K562 (cell line): ENCODE data around the gene MAD2L1. TPM values are rescaled to one million over a fixed set of nuclear protein-coding genes. Genes with fewer than 3 reads are reported as not detected.

Experiments used
- ATAC-seq: fragments of 200-7000 bp; cut with Tn5 transposase; 3 replicates; pipeline ENCODE4 v1.9.1; 2020; ENCODE audit warnings: moderate library complexity
- BruUV-seq: library from RNA; stranded (reverse); fragments of 400-500 nt; replicated peaks from 2 replicates; lab custom pipeline; 2021; lab: Mats Ljungman, UMichigan
- CTCF ChIA-PET: fragments of 300-600 bp; formaldehyde crosslinking; extraction: SDS; loops from one replicate; lab custom pipeline; 2021; ENCODE audit warnings: low intra/inter-chr PET ratio; lab: Yijun Ruan, JAX
- POLR2A ChIA-PET: fragments of 300-600, 350-650 bp; sonication (Branson Sonifier 250); formaldehyde crosslinking; extraction: SDS; loops from one replicate; lab custom pipeline; 2021; ENCODE audit warnings: antibody characterized with exemption, inconsistent platforms; lab: Yijun Ruan, JAX
- DNase-seq, 4 experiments: peaks; one replicate each; pipeline versions ENCODE4 v3.0.0 to v3.0.0-alpha.2; 2011 to 2018; ENCODE audit warnings: low spot score in 3 of 4, mixed read lengths in 3 of 4; ENCODE audit errors: extremely low read depth in 1 of 4
- FAIRE-seq: peaks from 2 replicates; lab custom pipeline; 2011; peaks lifted over from hg19 to GRCh38; lab: Jason Lieb, UNC
- H2AFZ ChIP-seq: 2 replicates; pipeline ENCODE4 v1.6.0; 2011; ENCODE audit warnings: low read depth, low read length, control low read depth, inconsistent platforms
- H3K27ac ChIP-seq: fragments of 200-600 bp; 3 replicates; pipeline ENCODE4 v1.8.0; 2011; ENCODE audit warnings: low read depth, mild to moderate bottlenecking, control low read depth, inconsistent platforms, low read length, moderate library complexity, mixed read lengths; ENCODE audit errors: extremely low read depth
- H3K27me3 ChIP-seq, 2 experiments: fragments of 300-600 bp in 1 of 2; 2 replicates in 1 of 2; 3 replicates in 1 of 2; pipeline versions ENCODE4 v1.6.0 to v1.8.0; 2011; ENCODE audit warnings: inconsistent platforms in 2 of 2, low read length in 2 of 2, mild to moderate bottlenecking in 1 of 2, mixed read lengths in 1 of 2, moderate library complexity in 1 of 2; ENCODE audit not compliant: control insufficient read depth in 2 of 2, insufficient read depth in 2 of 2
- H3K36me3 ChIP-seq: fragments of 300-600 bp; 3 replicates; pipeline ENCODE4 v1.8.0; 2011; ENCODE audit warnings: mild to moderate bottlenecking, low read length, inconsistent platforms; ENCODE audit not compliant: control insufficient read depth, insufficient read depth
- H3K4me1 ChIP-seq, 2 experiments: fragments of 200-600 bp in 1 of 2; replicated peaks in 1 of 2; 2 replicates in 1 of 2; 3 replicates in 1 of 2; pipeline versions ENCODE4 v1.5.1 to v1.8.0; 2011; ENCODE audit warnings: inconsistent platforms in 2 of 2, low read length in 2 of 2, mild to moderate bottlenecking in 1 of 2, mixed read lengths in 1 of 2, moderate library complexity in 1 of 2; ENCODE audit not compliant: control insufficient read depth in 2 of 2, insufficient read depth in 2 of 2
- H3K4me2 ChIP-seq: 2 replicates; pipeline ENCODE4 v1.6.1; 2011; ENCODE audit warnings: low read length, control low read depth, inconsistent platforms, mixed read lengths; ENCODE audit not compliant: insufficient read depth
- H3K4me3 ChIP-seq: fragments of 200-600 bp; sonication (generic), shearing (Covaris generic); 2 replicates; pipeline ENCODE4 v1.5.1; 2016; ENCODE audit warnings: control low read depth, inconsistent platforms
- H3K79me2 ChIP-seq: fragments of 200-600 bp; 3 replicates; pipeline ENCODE4 v1.8.0; 2011; ENCODE audit warnings: low read length, inconsistent platforms; ENCODE audit not compliant: control insufficient read depth, insufficient read depth
- H3K9ac ChIP-seq, 2 experiments: 2 replicates each; pipeline versions ENCODE4 v1.6.0 to v1.6.1; 2011; ENCODE audit warnings: low read depth in 2 of 2, low read length in 2 of 2, control low read depth in 1 of 2, inconsistent platforms in 1 of 2, mild to moderate bottlenecking in 1 of 2, mixed read lengths in 1 of 2; ENCODE audit not compliant: insufficient read depth in 1 of 2
- H3K9me1 ChIP-seq: one replicate; pipeline ENCODE4 v1.6.0; 2011; ENCODE audit warnings: inconsistent platforms, mild to moderate bottlenecking, low read length, moderate library complexity; ENCODE audit not compliant: control insufficient read depth, insufficient read depth
- H3K9me3 ChIP-seq: replicated peaks from 2 replicates; pipeline ENCODE4 v1.5.1; 2011; ENCODE audit warnings: low read depth, low read length, inconsistent platforms; ENCODE audit not compliant: control insufficient read depth, insufficient read depth
- H4K20me1 ChIP-seq: replicated peaks from 2 replicates; pipeline ENCODE4 v1.6.1; 2011; ENCODE audit warnings: low read length, inconsistent platforms, mixed read lengths; ENCODE audit not compliant: control insufficient read depth, insufficient read depth
- ELF1 ChIP-seq: fragments of 200-800 bp; sonication (Bioruptor generic); IDR thresholded peaks from 2 replicates; pipeline ENCODE4 v1.6.1; 2016; ENCODE audit warnings: missing genetic modification characterization, missing compliant biosample characterization
- ETS2 ChIP-seq: IDR thresholded peaks from 2 replicates; pipeline ENCODE4 v1.6.1; 2016; ENCODE audit warnings: borderline replicate concordance, missing genetic modification characterization, mild to moderate bottlenecking, moderate library complexity, missing compliant biosample characterization; ENCODE audit not compliant: poor library complexity, severe bottlenecking
- GABPB2 ChIP-seq: fragments of 250-450 bp; sonication (Bioruptor Pico); conservative IDR thresholded peaks from 2 replicates; pipeline ENCODE4 v1.5.1; 2021; ENCODE audit warnings: mild to moderate bottlenecking
- HMG20B ChIP-seq: fragments of 250-450 bp; sonication (Bioruptor Pico); IDR thresholded peaks from 2 replicates; pipeline ENCODE4 v1.5.0; 2021; ENCODE audit warnings: mild to moderate bottlenecking
- NFATC3 ChIP-seq: fragments of 450-650 bp; IDR thresholded peaks from 2 replicates; pipeline ENCODE4 v1.6.1; 2017; ENCODE audit warnings: mild to moderate bottlenecking
- PML ChIP-seq: IDR thresholded peaks from 2 replicates; pipeline ENCODE4 v1.6.1; 2012; ENCODE audit warnings: low read length, inconsistent platforms
- POLR3A ChIP-seq: IDR thresholded peaks from 2 replicates; pipeline ENCODE4 v1.6.1; 2011; ENCODE audit warnings: borderline replicate concordance, mild to moderate bottlenecking, moderate library complexity; ENCODE audit not compliant: insufficient read length, insufficient read depth; ENCODE audit errors: extremely low read depth
- RHOXF2B ChIP-seq: fragments of 250-450 bp; sonication (Bioruptor Pico); conservative IDR thresholded peaks from 2 replicates; pipeline ENCODE4 v1.5.1; 2021
- ZBTB2 ChIP-seq: fragments of 450-650 bp; IDR thresholded peaks from 2 replicates; pipeline ENCODE4 v1.6.1; 2016; ENCODE audit warnings: antibody characterized with exemption
- ZBTB26 ChIP-seq: fragments of 450-650 bp; formaldehyde crosslinking; IDR thresholded peaks from 2 replicates; pipeline ENCODE4 v1.4.0; 2022; ENCODE audit warnings: missing genetic modification characterization
- ZNF140 ChIP-seq: fragments of 250-450 bp; sonication (Bioruptor Pico); IDR thresholded peaks from 2 replicates; pipeline ENCODE4 v1.8.0; 2021; ENCODE audit warnings: moderate library complexity, mild to moderate bottlenecking, inconsistent platforms
- WGBS: fragments of 100-300 bp; shearing (Covaris generic); methylation state at CpG from one replicate; pipeline ENCODE4 v1.1.6; 2016; ENCODE audit warnings: low coverage, mixed read lengths; ENCODE audit not compliant: insufficient coverage; ENCODE audit errors: missing lambda C conversion rate; 5-methylcytosine and 5-hydroxymethylcytosine counted together
- in situ Hi-C: fragments of 300-500 bp; cut with MboI; formaldehyde crosslinking; loops from 4 replicates; pipeline ENCODE4 v1.15.0; 2018; ENCODE audit warnings: inconsistent platforms, mixed read lengths
- intact Hi-C: fragments of 100-400 bp; cut with micrococcal nuclease; formaldehyde crosslinking; loops from 2 replicates; pipeline ENCODE4 v1.14.2; 2022
- polyA plus RNA-seq, 8 experiments: library from polyadenylated mRNA; depleted of rRNA in 4 of 8; stranded (reverse) in 5 of 8; unstranded in 3 of 8; fragments of >200 nt; fragmentation: Nextera tagmentation in 2 of 8; fragmentation: Illumina TruSeq in 1 of 8; extraction: Ambion mirVana in 2 of 8; extraction: Trizol in 1 of 8; gene quantifications; 2 replicates each; pipeline versions ENCODE4 v1.2.1 to v1.2.3, GENCODE V29; 2011 to 2014; ENCODE audit warnings: inconsistent platforms in 1 of 8, missing spikeins in 1 of 8
- total RNA-seq, 7 experiments: library from RNA; depleted of rRNA in 6 of 7; stranded (reverse); fragments of >200 nt in 6 of 7; fragmentation: Illumina TruSeq in 2 of 7; extraction: Trizol in 2 of 7; gene quantifications; 2 replicates each; pipeline versions ENCODE4 v1.2.1 to v1.2.3, GENCODE V29; 2011 to 2021; ENCODE audit warnings: low replicate concordance in 1 of 7

The MAD2L1 gene
- total and polyA plus RNA-seq, 9 of the 15 experiments (the other 6 are each of a cell fraction or from before 2014, with no cell fraction given), result 75.0 to 494 (median 129) TPM

GRCh38 chr4:120105472-120105871, 38.8 kb upstream of the MAD2L1 start:
- DNase-seq, result no peak
- CTCF ChIA-PET, result no interaction called here
- Histone ChIP-seq H3K36me3 (no peaks in the 10 kb centered on the region), H4K20me1 (no peaks in the 10 kb centered on the region), H3K27ac (no peak overlapping the region), H3K4me3 (no peak overlapping the region), H3K9me1 (no peaks in the 10 kb centered on the region), H3K4me1 (no peaks in the 10 kb centered on the region), H3K9ac (no peak overlapping the region), H3K79me2 (no peaks in the 10 kb centered on the region), H2AFZ (no peak overlapping the region), H3K4me2 (no peak overlapping the region), H3K27me3 (no peaks in the 10 kb centered on the region), H3K9me3 (no peaks in the 10 kb centered on the region)
- in situ Hi-C loops (no loop called here), intact Hi-C loops (no loop called here)
- no peak for ATAC-seq
- no peak for TF ChIP-seq POLR3A
- no peak for TF ChIP-seq ZBTB26 (CRISPR knock-in tag)
- no peak for TF ChIP-seq GABPB2 (CRISPR knock-in tag)
- no peak for TF ChIP-seq ELF1 (tag)
- TF ChIP-seq HMG20B (CRISPR knock-in tag), result no peak
- TF ChIP-seq RHOXF2B (CRISPR knock-in tag), result no peak
- TF ChIP-seq ZNF140 (CRISPR knock-in tag), result no peak
- no peak for TF ChIP-seq ETS2
- TF ChIP-seq NFATC3, result no peak
- TF ChIP-seq ZBTB2, result no peak
- TF ChIP-seq PML, result no peak
- WGBS, result 0% methylated on average over 1 of the region's 1 CpG
- POLR2A ChIA-PET, result no interaction called here
- BruUV-seq, result no TSS peak
- FAIRE-seq, result no peak
